ENCODE measurements around the gene CALHM4.

The CALHM4 gene

GRCh38 chr6:116543149-116543548 lies 10.4 kb upstream of the CALHM4 start:
- no peak for DNase-seq

- DNase-seq: no peak
Observed at GRCh38 chr6:116545651-116546050, 7.9 kb upstream of the CALHM4 start, which contains the start of gene TRAPPC3L. TRAPPC3L (minus strand) TSS chr6:116545684; CDS start chr6:116545514, 170 bp downstream.

GRCh38 chr6:116547358-116547757 lies 6.2 kb upstream of the CALHM4 start:
- no peak for DNase-seq

GRCh38 chr6:116550796-116551195 lies 2.8 kb upstream of the CALHM4 start:
- DNase-seq: no peak

GRCh38 chr6:116556065-116556464 lies 2.5 kb downstream of the CALHM4 start:
- DNase-seq: no peak

- no peak for DNase-seq
Observed at GRCh38 chr6:116556814-116557415, 3.4 kb downstream of the CALHM4 start.

GRCh38 chr6:116557893-116558292 lies 4.3 kb downstream of the CALHM4 start:
- no peak for DNase-seq

DNA sequence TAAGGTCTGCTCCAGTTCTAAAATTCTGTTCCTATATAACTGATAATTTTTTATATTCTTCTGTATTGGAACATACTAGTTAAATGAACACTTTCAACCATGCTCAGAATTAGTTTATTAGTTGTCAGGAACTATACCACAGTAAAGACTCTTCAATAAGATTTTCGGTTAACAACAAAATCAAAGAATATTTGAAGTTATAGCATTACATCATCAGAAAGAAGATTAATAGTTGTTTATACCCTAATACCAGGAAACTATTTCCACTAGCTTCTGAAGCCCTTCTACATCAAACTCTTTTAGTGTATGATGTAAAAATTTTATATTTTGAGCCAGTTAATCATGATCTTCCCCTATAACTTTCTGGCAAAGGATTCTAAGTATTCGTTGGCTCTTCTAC lies 6.6 kb downstream of the CALHM4 start:
- no peak for DNase-seq

DNA sequence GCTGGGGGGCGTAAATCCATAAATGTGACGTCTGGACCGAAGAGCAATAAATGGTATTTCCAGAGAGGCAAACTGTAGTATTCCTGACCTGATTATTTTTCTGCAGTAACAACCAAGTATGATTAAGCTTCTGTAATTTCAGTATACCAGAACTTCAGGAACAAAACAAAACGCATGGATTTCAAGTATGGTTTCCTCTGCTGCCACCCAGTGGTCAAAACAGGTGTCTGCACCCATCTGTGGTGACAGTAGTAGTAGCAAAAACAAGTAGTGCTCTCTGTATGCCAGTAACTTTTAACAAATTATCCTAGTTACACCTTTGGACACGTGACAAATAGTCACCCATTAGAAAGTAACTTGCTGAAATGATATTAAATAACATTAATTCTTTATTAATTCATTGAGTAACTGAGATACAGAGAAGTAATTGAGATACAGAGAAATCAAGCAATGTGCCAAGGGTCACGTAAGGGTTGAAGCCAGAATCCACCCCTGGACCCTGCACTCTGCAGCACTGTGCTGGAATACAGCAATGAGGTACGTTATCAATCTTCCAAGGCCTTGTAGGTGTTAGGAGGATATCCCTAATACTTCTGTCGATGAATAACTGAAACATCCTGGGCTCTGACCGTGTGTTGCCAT lies 7.9 kb downstream of the CALHM4 start:
- peak; percentile 82 for DNase-seq

- DNase-seq: no peak
Observed at GRCh38 chr6:116562019-116562403, 8.5 kb downstream of the CALHM4 start.

- DNase-seq: no peak
Observed at GRCh38 chr6:116562614-116563013, 9.1 kb downstream of the CALHM4 start.

GRCh38 chr6:116563830-116564229 lies 10.3 kb downstream of the CALHM4 start:
- no peak for DNase-seq

DNA sequence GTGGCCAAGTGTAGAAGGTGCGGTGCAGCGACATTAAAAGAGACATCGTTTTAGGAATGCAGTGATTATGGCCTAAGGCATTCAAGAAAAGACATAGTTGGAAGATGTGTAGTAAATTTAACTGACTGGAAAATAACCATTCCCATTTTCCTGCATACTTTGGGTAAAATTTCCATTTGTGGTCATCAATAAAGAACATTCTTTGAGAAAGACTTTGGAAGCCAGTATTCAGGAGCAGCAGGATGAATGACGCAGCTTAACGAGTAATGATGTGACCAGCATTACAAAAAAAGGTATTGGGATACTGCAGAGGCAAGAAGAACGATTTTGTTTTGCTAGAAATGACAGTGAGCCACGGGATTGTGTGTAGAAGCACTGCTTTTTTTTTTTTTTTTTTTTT lies 10.8 kb downstream of the CALHM4 start:
- DNase-seq: no peak

DNA sequence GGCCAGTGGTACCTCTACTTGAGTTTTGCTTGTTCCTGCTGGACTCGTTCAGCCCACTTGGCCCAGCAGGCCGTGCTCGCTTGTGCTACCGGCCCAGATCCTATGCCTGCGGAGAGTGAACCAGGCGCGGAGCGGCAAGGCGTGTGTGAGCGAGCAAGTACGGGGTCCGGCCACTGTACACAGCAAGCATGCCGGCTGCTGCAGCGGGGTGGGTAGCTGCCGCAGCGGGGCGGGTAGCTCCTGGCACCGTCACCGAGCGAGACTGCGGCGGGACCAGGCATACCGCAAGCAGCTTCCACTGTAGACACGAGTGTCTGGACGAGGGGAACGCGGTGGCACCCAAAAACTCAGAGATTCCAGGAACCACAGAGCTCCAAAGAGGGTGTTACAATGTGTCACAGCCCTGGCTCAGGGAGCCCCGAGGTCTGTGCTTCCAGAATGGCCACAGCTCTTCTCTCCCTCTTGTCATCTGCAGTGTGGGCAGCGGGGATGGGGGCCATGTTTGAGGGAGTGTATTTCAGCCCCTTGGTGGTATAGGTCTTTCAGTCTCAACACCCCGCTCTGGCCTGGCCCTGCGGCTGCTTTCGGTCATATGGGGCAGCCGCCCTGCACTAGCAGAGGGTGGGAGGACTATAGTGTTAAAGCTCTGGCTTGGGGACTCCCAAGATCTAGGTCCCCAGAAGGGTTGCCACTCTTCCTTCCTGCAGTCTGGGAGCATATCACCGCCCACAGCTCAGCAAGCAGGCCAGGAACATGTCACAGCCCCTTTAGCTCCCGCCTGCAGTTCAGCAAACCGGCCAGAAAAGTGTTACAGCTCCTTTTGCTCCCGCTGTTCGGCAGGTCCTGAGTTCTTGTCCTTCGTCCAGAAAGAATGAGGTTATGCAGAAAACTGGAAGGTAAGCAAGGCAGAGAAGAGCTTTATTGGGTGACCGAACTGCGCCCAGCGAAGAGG lies 11.6 kb downstream of the CALHM4 start:
- DNase-seq: no peak

GRCh38 chr6:116568111-116568510 lies 14.6 kb downstream of the CALHM4 start:
- DNase-seq: no peak

DNA sequence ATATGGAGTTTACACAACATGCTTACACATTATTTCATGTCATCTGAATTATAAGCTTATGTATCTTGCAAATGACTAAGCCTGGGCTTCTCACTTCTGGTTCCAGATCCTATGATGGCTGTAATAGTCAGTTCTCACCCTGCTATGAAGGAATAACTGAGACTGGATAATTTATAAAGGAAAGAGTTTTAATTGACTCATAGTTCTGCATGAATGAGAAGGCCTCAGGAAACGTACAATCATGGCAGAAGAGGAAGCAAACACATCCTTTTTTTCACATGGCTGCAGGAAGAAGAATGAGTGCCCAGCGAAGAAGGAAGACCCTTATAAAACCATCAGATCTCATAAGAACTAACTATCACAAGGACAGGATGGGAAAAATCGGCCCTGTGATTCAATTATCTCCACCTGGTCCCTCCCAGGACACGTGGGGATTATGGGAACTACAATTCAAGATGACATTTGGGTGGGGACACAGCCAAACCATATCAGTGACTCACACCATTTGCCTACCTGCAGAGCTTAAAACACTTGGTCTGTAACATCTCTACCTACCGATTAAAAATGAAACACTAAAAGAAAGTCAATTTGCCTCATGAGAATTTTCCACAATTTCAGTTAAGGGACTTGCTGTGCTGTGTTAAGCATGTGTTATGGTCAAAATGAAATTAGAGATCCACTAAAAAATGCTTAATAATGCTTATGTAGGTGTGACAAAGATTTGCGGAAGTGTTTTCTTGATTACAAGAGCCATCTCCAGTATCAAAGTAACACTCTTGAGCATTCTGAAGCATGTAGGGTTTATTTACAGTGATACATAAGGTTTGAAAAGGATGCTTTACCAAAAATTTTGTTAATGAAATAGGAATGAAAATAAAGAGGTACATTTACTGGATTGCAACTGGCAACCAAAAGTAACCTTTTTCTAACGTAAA lies 15.5 kb downstream of the CALHM4 start:
- no peak for DNase-seq

- DNase-seq: peak; percentile 100
Observed at GRCh38 chr6:116570856-116571682, 17.5 kb downstream of the CALHM4 start, which contains the start of gene RWDD1. RWDD1 (plus strand) TSS chr6:116571504; CDS start chr6:116571583, 79 bp downstream.

- DNase-seq: no peak
Observed at GRCh38 chr6:116571683-116572000, 18.1 kb downstream of the CALHM4 start.

DNA sequence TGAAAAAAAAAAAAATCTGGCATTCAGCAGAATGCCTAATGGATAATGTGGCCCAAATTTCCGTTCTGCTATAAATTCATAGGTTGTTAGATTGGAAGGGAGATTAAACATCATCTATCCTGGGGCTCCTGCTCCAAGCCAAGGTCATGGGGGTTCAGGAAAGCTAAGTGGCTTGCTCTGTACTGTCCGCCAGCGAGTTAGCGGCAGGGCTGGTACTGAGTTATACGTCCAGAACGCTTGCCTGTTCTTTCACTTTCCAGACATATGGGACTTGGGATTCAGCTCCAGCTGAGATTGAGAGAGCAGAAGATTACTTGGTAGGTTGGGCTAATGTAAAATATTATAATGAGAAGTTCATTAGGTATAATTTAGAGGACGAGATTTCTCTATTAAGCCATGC lies 18.6 kb downstream of the CALHM4 start:
- DNase-seq: no peak

DNA sequence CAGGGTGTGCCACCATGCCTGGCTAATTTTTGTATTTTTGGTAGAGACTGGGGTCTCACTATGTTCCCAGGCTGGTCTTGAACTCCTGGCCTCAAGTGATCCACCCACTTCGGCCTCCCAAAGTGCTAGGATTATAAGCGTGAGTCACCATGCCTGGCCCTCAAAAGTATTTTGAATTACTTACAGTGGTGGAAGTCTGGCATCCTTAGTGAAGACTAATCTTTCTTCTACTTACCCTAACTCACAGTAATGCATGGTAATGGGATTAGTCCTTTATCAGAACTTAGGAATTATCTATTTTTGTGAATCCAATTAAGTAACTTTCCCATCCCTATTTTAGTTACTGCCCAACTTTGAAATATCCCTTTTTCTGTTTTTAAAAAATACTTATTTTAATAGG lies 21.7 kb downstream of the CALHM4 start:
- DNase-seq: no peak

DNA sequence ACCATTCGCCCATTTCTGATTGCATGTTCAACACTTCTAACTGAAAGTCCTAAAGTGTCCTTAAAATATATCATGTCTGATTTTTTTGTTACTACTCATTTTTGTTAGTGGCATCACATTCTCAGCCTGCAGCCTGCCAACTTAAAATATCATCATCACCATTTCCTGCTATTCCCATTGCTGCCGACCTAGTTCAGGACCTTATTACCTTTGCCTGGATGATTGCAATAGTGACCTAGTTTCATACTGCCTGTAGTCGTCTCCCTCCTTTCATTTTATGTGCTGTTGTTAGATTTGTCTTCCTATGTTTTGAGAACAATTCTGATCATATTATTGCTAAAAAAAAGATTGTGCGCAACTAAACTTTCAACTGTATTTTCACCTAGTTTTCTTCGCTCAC lies 23.9 kb downstream of the CALHM4 start:
- no peak for DNase-seq

DNA sequence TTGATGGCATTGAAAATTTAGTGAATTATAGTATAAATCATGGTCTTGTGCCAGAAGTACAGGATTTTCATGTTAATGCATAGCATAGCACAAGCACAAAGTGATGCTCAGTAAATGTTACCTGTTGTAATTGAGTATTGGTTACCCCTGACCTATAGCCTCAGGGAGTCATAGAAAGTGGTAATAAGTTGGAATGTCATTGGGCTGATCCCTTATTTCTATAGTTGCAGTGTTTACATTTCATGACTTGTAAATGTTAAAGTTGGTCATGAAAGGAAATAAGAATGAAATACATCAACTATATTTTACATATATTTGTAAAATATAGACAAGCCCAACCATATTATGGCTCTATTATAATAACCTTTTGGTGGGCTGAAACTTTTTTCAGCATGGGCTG lies 24.8 kb downstream of the CALHM4 start:
- no peak for DNase-seq
